Activated CD8-positive, alpha-beta memory T cell treated with anti-CD3 and anti-CD28 coated beads, Interleukin-2, amount 50 U/mL, for 48 hours (primary cell): ENCODE measurements around the gene ACTR5.
"Not testable (repeated sequence)": the region's sequence is repeated elsewhere in the genome, so short reads cannot be mapped to it uniquely, and the experiment has no call there.

Source experiments
- DNase-seq: peaks from one replicate; pipeline ENCODE4 v3.0.0-alpha.2; 2020

Gene ACTR5

DNA sequence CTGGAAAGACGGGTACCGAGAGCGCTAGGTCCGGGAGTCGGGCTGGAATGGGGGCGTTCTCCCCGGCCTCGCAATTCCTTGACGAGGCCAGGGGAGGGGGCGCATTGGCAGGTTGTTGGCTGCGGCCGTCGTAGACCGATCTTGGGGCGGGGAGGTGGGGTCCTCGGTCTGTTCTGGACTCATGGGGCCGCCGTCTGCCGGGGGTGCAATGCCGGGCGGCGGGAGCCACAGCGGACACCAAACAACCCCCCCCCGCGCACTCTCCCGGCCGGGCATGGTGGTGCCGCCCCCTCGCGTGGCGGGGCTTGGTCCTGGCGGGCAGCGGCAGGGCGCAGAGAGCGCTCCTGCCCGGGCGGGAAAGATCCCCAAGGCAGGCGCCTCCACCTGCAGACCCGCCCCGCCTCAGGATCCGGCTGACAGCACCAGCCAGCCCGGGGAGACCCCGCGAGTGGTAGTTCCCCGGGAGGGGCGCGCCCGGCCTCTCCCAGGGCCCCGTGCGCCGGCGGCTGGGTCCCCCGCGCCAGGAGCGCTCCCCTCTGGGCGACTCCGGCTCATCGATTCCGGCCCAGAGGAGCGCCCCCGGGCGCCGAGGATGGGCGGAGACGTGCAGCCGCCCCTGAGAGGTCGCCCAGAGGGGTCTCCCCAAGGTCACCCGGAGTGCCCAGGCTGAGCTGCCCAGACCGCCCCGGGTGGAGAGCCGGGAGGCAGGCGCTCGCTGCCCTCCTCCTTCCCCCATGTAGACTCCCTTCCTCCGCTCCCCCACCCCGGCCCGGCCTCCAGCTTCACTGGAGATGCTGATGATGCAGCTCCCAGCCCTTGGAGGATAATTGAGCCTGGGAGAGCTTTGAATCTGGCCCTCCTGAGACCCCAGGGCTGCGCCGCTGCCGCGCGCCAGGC, 57.9 kb downstream of the ACTR5 start:
- peak; percentile 75 for DNase-seq

GRCh38 chr20:38806855-38807655, 58.8 kb downstream of the ACTR5 start:
- peak; percentile 70 for DNase-seq

DNA sequence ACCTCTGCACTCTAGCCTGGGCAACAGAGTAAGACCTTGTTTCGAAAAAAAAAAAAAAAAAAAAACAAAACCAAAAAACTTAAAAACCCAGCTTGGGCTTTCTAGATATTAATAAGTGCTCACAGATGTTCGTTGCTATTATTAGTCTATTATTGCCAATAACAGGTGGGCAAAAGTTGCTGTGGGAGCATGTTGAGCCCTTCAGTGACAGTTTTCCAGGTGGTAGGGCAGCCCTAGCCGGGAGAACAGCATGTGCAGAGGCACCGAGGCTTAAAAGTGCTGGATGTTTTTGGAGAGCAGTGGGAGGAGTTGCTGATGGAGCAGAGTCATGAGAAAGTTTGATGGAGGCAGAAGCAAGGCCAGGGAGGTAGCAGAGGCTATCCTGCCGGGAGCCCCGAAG, 61.7 kb downstream of the ACTR5 start:
- no peak for DNase-seq

DNA sequence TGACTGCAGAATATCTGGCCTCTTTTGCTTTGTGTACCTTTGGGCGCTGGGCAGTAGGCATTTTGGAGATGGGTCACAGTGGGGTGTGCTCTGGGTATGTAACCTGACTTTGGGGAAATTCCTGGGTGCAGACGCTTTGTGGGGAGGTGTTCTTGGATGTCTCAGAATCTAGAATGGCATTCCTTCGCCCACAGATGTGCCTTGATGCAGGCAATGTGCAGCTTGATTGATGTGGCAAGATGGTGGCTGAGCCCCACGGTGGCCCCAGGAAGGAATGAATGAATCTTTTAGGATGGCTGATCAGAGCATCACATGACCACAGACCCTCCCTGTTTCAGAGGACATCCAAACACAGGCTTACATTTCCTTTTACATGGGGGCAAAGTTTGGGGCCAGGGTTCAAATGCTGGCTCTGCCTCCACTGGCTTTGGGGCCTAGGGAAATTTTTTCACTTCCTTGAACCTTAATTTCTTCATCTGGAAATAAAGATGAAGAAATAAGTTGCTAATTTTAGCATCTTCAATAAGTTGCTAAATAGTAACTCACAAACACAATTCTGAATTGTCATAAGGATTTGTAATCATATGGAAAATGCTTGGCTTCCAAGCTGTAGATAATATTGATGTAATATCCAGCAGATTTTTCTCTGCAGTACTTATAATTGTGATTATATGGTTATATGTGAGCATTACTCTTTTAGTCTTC, 62.8 kb downstream of the ACTR5 start:
- DNase-seq, result no peak

- no peak for DNase-seq
These were observed 63.5 kb downstream of the ACTR5 start for GRCh38 chr20:38811769-38812168.

- no peak for DNase-seq
These were observed 63.9 kb downstream of the ACTR5 start for GRCh38 chr20:38812182-38812581.

DNA sequence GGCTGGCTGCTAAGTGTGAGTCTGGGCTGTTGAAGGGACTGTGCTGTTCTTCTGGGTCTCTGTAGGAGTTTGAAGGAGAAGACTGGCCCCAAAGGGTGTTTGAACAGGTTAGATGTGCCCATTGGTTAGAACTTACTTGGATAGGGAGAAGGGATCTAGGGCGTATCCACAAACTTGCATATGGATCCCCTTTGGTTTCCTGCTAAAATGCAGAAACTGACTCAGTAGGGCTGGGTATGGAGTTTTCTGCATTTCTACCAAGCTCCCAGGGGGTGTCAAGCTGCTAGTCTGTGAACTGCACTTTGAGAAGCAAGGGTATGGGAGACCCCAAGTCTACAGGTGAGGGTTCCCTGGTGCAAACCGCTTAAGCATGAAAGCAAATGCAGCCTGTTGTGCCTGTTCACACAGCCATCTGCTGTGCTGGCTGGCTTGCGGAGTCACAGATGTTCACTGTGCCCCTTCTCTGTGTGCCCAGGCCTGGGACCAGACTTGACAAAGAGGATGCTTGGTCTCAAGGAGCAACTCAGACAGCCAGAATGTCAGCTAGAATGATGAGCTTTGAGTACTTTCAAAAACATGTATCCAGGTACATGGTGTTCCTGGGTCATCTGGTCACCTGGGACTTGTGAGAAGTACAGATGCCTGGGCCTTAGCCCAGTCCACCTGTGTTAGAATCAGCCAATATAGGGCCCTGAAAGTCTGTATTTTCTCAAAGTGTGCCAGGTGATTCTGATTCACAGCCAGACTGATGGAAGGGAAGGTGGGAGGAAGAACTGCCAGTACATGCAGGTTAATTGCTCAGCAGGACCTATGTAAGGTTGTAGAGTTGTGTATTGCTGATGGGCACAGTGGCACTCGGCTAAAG, 64.7 kb downstream of the ACTR5 start:
- no peak for DNase-seq

- DNase-seq, result not testable (repeated sequence)
These were observed 65.3 kb downstream of the ACTR5 start for GRCh38 chr20:38813574-38813962.

GRCh38 chr20:38815446-38815845, 67.2 kb downstream of the ACTR5 start:
- DNase-seq, result no peak

DNA sequence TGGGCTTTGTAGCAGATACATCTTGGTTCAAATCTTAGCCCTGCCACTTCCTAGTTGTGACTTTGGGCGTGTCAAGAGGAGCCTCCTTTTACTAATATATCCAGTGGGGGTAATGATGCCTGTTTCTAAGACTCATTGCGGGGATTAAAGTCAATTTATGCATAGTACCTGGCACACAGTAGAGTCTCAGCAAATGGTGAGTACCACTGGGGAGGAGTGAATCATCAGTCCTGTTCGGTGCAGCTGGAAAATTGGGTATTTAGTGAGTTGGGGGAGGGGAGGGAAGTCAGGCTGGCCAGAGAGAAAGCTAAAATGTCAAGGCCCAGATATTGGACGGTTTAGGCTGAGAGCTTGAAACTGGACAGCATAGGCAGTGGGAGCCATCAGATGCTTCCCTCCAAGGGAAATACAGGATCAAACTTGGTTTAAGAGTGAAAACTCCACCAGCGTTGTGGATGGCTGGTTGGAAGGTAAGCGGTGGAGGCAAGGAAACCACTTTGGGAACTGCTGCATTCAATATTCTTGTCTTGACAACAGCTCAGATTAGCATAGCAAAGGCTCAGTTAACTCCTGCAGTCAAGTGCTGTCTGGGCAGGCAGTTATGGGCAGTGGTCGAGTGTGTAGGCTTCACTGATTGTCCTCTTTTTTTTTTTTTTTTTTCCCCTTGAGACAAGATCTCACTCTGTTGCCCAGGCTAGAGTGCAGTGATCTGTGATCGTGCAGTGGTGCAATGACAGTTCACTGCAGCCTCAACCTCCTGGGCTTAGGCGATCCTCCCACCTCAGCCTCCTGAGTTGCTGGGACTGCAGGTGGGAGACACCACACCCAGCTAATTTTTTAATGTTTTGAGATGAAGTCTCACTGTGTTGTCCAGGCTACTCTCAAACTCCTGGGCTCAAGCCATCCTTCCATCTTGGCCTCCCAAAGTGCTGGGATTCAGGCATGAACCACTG, 70.1 kb downstream of the ACTR5 start:
- no peak for DNase-seq
